HG03025 (cell line): ENCODE results near the gene SAMD3.
"Not testable (repeated sequence)": the region's sequence is repeated elsewhere in the genome, so short reads cannot be mapped to it uniquely, and the experiment has no call there.

ENCODE experiments used
- ATAC-seq: cut with Tn5 transposase; IDR thresholded peaks from one replicate; pipeline ENCODE4 v1.9.1; 2021; ENCODE audit warnings: mild to moderate bottlenecking, moderate library complexity; ENCODE audit not compliant: unreplicated experiment, low FRiP score

Gene SAMD3

GRCh38 chr6:130222775-130223174 is at the start of gene SAMD3:
SAMD3 (minus strand) TSS chr6:130222951; CDS start chr6:130215273, 7,678 bp downstream.
- ATAC-seq = no peak

GRCh38 chr6:130269969-130270635 is 47.4 kb upstream of the SAMD3 start:
- ATAC-seq = peak; percentile 49

GRCh38 chr6:130265553-130265952 is 42.8 kb upstream of the SAMD3 start:
- ATAC-seq = not testable (repeated sequence)

GRCh38 chr6:130262008-130262407 is 39.3 kb upstream of the SAMD3 start:
- no peak for ATAC-seq

- not testable (repeated sequence) for ATAC-seq
These were observed 38.8 kb upstream of the SAMD3 start for GRCh38 chr6:130261558-130261957.

- peak; percentile 29 for ATAC-seq
These were observed 38.0 kb upstream of the SAMD3 start for GRCh38 chr6:130260614-130261241.

GRCh38 chr6:130260050-130260462 is 37.3 kb upstream of the SAMD3 start:
- ATAC-seq = peak; percentile 59

- peak; percentile 19 for ATAC-seq
These were observed 36.8 kb upstream of the SAMD3 start for GRCh38 chr6:130259557-130259956.

- no peak for ATAC-seq
These were observed 36.4 kb upstream of the SAMD3 start for GRCh38 chr6:130259140-130259539.

- ATAC-seq = no peak
These were observed 29.9 kb upstream of the SAMD3 start for GRCh38 chr6:130252527-130253237.

GRCh38 chr6:130245267-130245666 is 22.5 kb upstream of the SAMD3 start:
- no peak for ATAC-seq

GRCh38 chr6:130244728-130245127 is 22.0 kb upstream of the SAMD3 start:
- no peak for ATAC-seq

GRCh38 chr6:130240232-130240631 is 17.5 kb upstream of the SAMD3 start:
- no peak for ATAC-seq

GRCh38 chr6:130239755-130240154 is 17.0 kb upstream of the SAMD3 start:
- no peak for ATAC-seq

- ATAC-seq = no peak
These were observed 10.6 kb upstream of the SAMD3 start for GRCh38 chr6:130233330-130233729.

- ATAC-seq = not testable (repeated sequence)
These were observed 7.8 kb upstream of the SAMD3 start for GRCh38 chr6:130230531-130230930.

- ATAC-seq = no peak
These were observed 6.9 kb upstream of the SAMD3 start for GRCh38 chr6:130229645-130230044.

GRCh38 chr6:130223508-130223907 is 757 bp upstream of the SAMD3 start:
- ATAC-seq = peak; percentile 97

- ATAC-seq = no peak
These were observed 4.6 kb downstream of the SAMD3 start for GRCh38 chr6:130218134-130218533.

GRCh38 chr6:130216620-130217019 is 6.1 kb downstream of the SAMD3 start:
- ATAC-seq = no peak

- ATAC-seq = no peak
These were observed 7.2 kb downstream of the SAMD3 start for GRCh38 chr6:130215526-130215925.
